HG02870 (cell line): ENCODE results near the gene STARD10.
"Not testable (repeated sequence)": the region's sequence is repeated elsewhere in the genome, so short reads cannot be mapped to it uniquely, and the experiment has no call there.

Experiments used
- ATAC-seq: cut with Tn5 transposase; IDR thresholded peaks from one replicate; pipeline ENCODE4 v1.9.1; 2021; ENCODE audit warnings: mild to moderate bottlenecking, moderate library complexity; ENCODE audit not compliant: unreplicated experiment

STARD10 gene

GRCh38 chr11:72826191-72826941 is 32.5 kb upstream of the STARD10 start:
- ATAC-seq: no peak

- no peak for ATAC-seq
Observed at GRCh38 chr11:72825661-72826060, 31.8 kb upstream of the STARD10 start.

DNA sequence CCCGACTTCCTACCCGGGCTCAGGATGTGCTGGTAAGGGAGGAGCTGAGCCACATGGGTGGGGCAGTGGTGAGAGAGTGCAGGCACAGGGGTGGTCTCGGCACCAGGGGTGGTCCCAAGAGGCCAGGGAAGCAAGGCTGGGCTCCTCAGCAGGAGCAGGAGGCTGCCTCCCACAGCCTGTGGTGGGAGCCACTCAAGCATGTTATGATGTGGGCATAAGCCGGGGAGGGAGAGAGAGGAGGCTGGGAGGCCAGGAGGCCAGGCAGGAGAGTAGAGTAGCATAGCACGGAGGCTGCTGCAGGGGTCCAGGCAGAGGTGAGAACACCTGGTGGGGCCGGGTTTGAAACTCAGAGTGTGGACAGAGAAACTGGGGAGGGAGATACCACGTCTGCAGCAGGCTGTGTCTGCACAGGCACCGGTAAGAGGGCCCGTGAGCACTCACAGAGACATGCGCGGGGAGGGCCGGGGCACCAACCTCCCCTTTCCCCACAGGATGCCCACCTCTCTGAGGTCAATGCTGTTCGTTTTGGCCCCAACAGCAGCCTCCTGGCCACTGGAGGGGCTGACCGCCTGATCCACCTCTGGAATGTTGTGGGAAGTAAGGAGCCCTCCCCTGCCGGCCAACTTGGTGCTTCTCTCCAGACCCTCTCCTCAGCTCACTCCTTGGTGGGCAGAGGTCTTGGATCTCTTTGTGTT is 31.1 kb upstream of the STARD10 start:
- no peak for ATAC-seq

DNA sequence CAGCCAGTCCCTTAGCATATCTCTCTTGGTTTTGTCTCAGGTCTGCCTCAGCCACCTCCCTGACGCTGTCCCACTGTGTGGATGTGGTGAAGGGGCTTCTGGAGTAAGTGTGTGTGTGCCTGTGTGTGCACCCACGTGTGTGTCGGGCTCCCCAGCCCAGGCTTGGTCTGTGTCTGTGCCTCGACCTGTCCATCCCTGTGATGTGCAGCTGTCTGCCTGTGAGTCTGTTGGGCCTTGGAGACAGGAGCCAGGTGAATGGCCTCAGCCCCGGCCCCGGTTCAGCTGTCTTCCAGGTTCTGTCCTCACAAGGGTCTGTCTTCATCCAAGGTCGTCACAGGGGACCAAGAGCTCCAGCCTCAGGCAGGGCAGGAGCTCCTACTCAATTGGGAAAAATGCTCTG is 30.2 kb upstream of the STARD10 start:
- ATAC-seq: no peak

DNA sequence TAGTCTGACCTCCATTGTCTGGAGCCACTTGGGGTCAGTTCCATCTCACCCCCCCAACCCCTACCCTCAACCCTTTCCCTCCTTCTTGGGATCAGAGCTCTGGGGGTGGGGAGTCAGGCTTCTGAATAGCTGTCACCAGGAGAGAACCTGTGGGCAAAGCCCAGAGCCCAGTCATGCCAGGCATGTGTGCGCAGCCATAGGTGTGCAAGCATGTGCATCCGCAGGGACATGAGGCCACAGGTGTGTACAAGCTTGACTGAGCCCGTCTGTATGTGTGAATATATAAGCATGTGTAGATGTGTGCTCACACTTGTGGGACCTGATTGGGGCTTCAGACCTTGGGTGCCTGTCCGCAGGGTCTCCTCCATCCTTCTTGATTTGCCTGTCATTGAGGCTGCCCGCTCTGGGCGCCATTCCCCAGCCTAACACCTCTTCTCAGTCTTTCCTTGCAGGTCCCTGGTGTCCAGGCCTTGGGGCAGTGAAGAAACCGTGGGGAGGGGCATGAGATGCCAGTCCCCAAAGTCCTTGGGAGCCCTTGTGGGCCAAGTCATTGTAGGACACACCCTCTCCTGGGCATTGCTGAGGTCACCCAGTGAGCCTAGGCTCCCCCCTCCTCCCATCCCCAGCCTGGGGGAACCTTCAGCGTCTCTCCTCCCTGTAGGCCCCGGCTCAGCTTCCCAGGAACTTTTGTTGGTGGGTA is 29.4 kb upstream of the STARD10 start:
- ATAC-seq: no peak

DNA sequence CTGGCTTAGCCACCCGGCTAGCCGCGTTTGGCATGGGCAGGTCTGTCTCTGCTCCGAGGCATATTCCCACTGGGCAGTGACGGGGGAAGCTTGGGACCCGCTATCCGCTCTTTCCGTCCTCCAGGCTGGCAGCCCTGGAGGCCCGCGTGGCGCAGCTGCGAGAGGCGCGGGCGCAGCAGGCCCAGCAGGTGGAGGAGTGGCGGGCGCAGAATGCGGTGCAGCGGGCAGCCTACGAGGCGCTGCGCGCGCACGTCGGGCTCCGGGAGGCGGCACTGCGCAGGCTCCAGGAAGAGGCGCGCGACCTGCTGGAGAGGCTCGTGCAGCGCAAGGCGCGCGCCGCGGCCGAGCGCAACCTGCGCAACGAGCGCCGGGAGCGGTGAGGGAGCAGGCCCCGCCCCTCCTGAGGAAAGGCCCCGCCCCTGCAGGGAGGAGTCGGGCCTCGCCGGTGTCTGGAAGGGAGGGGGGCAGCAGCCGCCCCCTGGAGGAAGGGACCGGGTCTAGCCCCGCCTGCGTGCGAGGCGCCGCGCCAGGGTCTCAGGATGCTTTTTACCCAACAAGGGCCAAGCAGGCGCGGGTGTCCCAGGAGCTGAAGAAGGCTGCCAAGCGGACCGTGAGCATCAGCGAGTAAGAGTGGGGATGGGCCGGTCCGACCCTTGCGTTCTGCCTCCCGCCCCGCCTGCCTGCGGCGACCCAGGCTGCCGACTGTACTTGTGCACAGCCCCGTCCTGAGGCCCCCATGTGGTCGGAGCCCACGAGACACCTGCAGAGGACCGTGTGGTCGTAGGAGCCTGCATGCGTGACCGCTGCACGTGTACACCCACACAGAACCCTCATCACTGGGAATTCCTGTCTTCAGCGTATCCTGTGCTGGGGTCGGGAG is 28.3 kb upstream of the STARD10 start:
- no peak for ATAC-seq

- ATAC-seq: no peak
Observed at GRCh38 chr11:72821221-72821919, 27.5 kb upstream of the STARD10 start.

DNA sequence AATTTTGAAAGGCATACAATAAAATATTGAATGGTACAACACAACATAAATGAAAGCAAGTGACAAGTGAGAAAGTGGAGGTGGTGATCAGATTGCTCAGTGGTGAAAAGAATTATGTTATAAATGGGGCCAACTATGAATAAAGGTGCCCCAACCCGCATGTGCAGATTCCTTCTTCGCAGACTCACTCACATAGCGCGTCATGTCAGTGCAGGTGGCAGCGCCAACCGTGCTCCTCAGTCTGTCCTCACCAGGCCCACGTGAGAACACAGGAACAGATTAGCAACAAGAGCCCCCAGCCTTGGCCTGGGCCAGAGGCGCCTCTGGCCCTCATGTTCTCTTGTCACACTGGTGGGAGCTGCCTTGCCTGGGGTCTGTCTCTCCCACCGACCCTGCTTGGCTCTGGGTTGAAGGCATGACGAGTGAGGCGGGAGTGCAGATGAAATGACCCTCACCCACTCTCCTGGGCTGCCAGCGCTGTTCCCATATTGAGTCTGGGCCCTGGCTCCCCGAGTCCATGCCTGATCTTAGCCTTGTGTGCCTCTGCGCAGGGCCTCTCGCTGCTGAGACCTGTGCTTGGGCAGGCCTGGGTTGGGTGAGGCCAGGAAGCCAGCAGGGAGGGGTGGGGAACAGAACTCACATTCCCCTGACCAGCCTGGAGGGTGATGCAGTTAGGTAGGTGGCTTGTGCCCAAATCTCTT is 26.7 kb upstream of the STARD10 start:
- no peak for ATAC-seq

GRCh38 chr11:72818971-72819370 is 25.1 kb upstream of the STARD10 start:
- no peak for ATAC-seq

- no peak for ATAC-seq
Observed at GRCh38 chr11:72817966-72818365, 24.1 kb upstream of the STARD10 start.

DNA sequence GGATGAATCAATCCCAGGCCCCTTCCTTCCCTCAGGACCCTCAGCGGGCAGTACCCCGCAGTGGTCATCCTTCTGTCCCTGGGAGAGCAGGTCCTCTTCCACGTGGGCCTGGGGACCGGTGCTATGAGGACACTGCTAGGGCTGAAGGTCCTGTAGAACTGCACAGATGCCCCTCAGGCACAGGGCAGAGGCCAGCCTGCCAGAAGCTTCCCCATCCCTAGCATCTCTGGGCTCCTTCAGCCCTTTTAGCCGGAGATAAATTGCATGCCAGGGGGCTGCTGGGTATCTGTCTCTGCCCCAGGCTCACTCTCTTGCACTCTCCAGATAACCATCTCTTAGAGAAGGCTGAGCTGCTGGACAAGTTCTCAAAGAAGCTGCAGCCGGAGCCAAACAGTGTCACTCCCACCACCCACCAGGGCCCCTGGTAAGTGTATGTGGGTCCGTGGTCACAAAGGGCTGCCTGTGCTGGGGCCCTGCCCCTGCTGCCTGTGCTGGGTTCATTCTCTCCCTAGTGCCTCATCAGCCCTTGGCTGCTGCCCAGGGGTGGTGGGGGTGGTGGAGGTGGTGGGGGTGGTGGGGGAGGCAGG is 22.6 kb upstream of the STARD10 start:
- no peak for ATAC-seq

DNA sequence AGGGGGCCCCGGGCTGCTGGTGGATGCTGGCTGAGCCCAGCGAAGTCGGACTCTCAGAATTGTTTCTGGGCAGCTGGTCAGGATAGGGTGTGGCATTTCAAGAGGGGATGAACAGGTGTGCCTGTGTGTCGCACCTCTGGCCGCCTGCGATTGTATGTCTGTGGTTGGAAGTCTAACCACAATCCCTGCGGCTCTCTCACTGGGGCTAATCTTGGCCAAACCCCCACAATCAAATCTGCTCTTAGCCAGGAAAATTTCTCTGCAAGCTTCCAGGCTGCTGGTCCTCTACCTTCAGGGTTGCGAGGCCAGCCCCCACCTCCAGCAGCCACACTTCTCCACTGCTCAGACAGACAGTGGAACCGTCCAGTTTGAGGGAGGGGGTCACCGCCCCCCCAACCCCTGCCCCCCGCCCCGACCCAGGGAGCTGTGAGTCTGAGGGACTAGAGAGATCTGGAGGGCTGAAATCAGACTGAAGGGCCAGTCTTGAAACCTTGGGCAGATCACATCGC is 21.3 kb upstream of the STARD10 start:
- no peak for ATAC-seq

- ATAC-seq: peak; percentile 50
Observed at GRCh38 chr11:72814286-72815109, 20.7 kb upstream of the STARD10 start, which contains the start of gene ATG16L2. TSS of gene ATG16L2 (plus strand) at chr11:72814411. CDS start at chr11:72814446, 35 bp downstream.

GRCh38 chr11:72813740-72814285 is 20.0 kb upstream of the STARD10 start:
- peak; percentile 46 for ATAC-seq

DNA sequence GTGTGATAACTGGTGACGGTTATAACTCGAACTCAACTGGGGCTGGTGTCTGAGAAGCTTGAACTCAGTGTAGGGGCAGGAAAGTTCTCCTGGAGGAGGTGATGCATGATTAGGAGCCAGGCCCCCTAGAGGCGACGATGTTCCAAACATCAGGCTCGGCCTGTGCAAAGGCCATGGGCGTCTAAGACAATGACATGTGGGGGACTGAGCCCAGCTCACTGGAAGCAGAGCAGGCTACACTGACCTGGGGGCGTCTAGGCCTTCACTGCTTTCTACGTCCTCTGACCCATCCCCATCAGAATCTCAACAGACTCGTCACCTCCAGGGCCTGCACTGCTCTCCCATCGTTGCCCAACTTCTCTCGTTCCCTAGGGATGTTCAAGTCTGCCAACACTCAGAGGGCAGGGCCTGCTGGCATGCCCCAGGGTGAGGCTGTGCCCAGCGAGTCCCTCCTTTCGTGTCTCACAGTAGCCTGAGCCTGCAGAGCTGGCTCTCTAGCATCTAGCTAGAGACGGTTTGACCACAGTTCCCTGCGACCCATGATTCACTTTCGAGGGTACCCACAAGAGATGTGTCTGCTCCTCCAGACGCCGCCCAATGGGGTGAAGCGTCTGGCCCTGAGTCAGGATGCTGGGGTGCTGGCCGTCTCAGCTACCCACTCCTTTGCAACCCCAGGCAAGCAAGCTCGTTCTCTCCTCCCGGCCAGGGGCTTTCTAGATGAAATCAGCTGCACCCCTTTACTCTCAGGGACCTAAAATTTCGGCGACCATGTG is 19.3 kb upstream of the STARD10 start:
- peak; percentile 37 for ATAC-seq

DNA sequence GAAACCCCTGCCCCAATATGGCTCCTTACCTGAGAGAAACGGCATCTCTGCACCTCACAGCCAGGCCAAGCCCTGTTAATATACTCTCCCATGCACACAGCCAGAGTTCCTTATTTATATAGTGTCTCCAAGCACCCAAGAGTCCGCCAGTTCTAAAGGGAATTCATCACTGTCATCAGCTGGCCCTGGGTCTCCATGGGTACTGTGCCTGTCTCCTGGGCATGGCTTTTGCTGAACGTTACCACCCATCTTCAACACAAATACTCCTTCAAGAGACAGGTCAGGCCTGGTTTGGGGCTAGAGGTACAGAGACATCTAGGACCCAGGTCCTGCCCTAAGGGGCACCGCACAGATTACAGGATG is 18.7 kb upstream of the STARD10 start:
- ATAC-seq: no peak

DNA sequence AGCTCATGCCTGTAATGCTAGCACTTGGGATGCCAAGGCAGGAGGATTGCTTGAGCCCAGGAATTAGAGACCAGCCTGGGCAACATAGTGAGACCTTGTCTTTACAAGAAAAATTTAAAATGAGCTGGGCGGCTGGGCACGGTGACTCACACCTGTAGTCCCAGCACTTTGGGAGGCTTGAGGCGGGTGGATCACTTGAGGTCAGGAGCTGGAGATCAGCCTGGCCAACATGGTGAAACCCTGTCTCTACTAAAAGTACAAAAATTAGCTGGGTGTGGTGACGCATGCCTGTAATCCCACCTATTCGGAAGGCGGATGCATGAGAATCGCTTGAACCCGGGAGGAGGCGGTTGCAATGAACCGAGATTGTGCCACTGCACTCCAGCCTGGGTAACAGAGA is 17.8 kb upstream of the STARD10 start:
- not testable (repeated sequence) for ATAC-seq
